ENCODE results near the gene DVL2. TPM values are rescaled to one million over a fixed set of nuclear protein-coding genes. Genes with fewer than 3 reads are reported as not detected.
"Not testable (repeated sequence)": the region's sequence is repeated elsewhere in the genome, so short reads cannot be mapped to it uniquely, and the experiment has no call there.

Gene DVL2
- total RNA-seq, 4 donors from 2014 or later, result 51.7 to 87.5 (median 67.8) TPM

DNA sequence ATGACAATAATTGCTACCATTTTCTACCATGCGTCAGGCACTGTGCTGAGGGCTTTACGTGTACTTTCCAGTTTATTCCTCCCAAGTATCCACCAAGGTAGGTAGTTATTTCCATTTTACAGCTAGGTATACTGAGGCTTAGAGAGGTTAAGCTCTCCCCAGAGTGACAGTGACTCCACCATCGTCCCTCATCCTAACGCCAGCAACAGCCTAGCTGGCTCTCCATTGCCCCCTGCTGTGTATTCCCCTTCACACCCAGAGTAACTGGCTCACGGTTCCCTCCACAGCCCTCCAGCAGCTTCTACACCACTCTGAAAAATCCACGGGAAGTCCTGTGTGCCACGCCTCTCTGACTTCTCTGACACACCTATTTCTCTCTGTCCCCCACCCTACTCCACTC, 48.1 kb downstream of the DVL2 start:
- no peak for DNase-seq (ENCODE audit: low spot score in 2 of 2)
- WGBS, 2 donors, result 59 to 70% methylated on average over 7 of the region's 7 CpGs
- TF ChIP-seq, protein P1, sequence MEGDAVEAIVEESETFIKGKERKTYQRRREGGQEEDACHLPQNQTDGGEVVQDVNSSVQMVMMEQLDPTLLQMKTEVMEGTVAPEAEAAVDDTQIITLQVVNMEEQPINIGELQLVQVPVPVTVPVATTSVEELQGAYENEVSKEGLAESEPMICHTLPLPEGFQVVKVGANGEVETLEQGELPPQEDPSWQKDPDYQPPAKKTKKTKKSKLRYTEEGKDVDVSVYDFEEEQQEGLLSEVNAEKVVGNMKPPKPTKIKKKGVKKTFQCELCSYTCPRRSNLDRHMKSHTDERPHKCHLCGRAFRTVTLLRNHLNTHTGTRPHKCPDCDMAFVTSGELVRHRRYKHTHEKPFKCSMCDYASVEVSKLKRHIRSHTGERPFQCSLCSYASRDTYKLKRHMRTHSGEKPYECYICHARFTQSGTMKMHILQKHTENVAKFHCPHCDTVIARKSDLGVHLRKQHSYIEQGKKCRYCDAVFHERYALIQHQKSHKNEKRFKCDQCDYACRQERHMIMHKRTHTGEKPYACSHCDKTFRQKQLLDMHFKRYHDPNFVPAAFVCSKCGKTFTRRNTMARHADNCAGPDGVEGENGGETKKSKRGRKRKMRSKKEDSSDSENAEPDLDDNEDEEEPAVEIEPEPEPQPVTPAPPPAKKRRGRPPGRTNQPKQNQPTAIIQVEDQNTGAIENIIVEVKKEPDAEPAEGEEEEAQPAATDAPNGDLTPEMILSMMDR (IDR thresholded peaks at IDR 0.05), result no peak
- intact Hi-C loops (cut with DNase I; ENCODE audit: low total_unique reads), result no loop called here
- H3K4me3 ChIP-seq (ENCODE audit: low read depth, poor library complexity, severe bottlenecking), result no peak overlapping the region

DNA sequence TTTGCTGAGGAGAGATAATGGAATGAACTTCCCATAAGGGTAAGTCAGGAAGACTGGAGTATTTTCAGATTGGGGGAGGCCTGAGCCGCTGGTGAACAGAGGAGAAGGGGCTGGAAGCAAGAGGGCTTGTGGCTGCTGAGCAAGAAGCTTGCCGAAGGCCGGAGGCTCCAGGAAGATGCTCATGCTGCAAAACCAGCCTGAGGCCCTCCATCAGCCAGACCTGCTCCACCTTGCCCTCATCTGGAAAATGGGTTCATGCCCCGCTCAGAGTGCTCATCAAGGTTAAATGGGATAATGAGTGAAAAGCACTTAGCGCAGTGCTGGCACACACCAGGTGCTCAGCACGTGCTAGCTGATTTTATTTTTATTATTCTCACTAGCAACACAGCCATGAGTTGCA, 49.7 kb downstream of the DVL2 start:
- 81 to 87% methylated on average over 6 of the region's 6 CpGs for WGBS, 2 donors
- no peak for DNase-seq (ENCODE audit: low spot score in 2 of 2)
- TF ChIP-seq, protein P1 (IDR thresholded peaks at IDR 0.05), result no peak
- TF ChIP-seq POLR2A (IDR thresholded peaks at IDR 0.05), result no peak
- intact Hi-C loops (cut with DNase I; ENCODE audit: low total_unique reads), result no loop called here
- H3K4me3 ChIP-seq (ENCODE audit: low read depth, poor library complexity, severe bottlenecking), result no peak overlapping the region

DNA sequence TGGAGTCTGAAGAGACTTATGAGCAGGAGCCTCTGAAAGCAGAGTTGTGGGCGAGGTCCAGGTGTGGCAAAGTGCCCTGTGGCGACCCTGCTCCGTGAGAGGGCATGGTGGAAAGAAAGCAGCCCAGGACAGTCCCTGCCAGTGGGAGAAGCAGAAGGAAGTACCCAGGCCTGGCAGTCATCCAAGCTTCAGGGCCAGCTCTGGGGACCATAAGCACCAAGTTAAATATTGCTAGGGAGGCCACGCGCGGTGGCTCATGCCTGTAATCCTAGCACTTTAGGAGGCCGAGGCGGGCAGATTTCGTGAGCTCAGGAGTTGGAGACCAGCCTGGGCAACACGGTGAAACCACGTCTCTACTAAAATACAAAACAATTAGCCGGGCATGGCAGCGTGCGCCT, 50.2 kb downstream of the DVL2 start:
- no peak overlapping the region for H3K4me3 ChIP-seq (ENCODE audit: low read depth, poor library complexity, severe bottlenecking)
- intact Hi-C loops (cut with DNase I; ENCODE audit: low total_unique reads), result no loop called here
- TF ChIP-seq, protein P1 (IDR thresholded peaks at IDR 0.05), result no peak
- TF ChIP-seq POLR2A (IDR thresholded peaks at IDR 0.05), result no peak
- DNase-seq (ENCODE audit: low spot score in 2 of 2), result peak in 1 of 2 donors; percentile 27
- 73 to 80% methylated on average over 14 of the region's 14 CpGs for WGBS, 2 donors

DNA sequence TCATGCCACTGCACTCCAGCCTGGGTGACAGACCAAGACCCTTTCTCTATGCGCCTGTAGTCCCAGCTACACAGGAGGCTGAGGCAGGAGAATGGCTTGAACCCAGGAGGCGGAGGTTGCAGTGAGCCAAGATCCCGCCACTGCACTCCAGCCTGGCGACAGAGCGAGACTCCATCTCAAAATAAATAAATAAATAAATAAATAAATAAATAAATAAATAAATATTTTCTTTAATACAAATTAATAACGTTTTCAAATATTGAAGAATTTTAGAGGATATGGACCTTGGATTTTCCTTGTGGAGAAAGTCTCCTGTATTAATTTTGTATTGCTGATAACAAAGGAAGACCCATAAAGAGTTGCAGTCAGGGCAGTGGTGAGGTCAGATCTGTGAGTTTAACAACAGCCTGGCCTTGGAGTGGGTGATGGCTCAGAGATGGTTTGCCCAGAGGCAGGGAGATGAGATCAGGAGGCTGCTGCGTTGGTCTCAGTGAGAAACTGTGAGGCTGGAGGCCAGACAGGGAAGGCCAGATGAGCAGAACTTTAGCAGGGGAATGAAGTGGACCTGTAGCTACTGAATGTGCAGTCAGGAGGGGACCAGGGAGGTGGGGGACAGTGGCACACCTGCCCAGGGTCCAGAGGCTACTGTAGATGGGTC, 50.8 kb downstream of the DVL2 start:
- TF ChIP-seq, protein P1 (IDR thresholded peaks at IDR 0.05), result no peak
- no peak overlapping the region for H3K4me3 ChIP-seq (ENCODE audit: low read depth, poor library complexity, severe bottlenecking)
- DNase-seq (ENCODE audit: low spot score in 2 of 2), result no peak
- intact Hi-C loops (cut with DNase I; ENCODE audit: low total_unique reads), result no loop called here
- WGBS, 2 donors, result 79 to 86% methylated on average over 7 of the region's 7 CpGs

DNA sequence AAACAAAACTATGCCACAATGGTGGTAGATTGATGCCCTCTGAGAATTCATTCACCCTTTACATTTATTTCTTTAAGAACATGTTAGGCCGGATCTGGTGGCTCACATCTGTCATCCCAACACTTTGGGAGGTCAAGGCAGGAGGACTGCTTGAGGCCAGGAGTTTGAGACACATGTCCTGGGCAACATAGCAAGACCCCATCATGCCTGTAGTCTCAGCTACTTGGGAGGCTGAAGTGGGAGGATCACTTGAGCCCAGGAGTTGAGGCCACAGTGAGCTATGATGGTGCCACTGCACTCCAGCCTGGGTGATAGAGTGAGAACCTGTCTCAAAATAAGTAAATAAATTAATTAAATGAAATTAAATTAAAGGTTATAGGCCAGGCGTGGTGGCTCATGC, 52.2 kb downstream of the DVL2 start:
- intact Hi-C loops (cut with DNase I; ENCODE audit: low total_unique reads), result not testable (repeated sequence)
- 96 to 100% methylated on average over 2 of the region's 2 CpGs for WGBS, 2 donors

DNA sequence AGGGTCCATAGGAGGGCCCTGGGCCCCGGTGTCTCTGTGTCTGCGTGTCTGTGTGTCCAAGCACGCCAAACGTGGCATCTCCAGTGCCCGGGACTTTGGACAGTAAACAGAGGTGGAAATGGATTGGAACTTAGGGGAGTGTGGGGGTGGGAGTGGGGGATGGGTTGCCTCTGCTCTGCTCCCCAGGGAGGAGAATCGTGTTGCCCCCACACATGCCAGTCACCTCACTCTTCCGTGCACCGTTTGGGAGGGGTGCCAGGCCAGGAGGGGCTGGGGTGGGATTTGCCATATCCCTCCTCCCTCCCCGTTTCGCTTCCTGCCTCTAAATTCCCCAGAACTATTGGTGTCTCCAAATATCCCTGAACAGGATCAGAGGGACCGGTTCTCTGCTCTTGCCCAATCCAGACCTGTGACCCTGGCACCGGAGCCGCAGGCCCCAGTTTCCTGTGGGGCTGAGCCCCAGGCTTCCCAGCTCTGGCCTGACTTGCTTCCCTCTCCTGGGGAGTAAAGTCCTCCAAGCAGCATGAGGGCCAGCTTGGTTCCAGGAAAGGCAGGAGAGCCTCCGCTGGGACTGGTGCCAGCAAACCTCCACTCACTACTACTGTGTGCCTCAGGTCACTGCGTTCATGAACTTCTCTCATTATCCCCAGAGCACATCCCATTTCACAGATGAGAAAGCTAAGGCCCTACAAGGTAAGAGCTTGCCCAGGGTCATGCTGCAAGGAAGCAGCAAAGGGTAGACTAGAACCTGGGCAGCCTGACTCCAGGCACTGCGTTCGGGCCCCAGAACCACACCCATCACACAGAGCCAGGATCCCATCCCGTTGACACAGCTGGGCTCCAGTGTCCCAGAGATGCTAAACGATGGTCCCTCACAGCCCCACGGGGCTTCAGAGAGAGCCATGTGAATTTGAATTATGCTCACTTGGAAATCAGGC, 54.7 kb downstream of the DVL2 start, which contains the start of gene ASGR1:
Gene ASGR1, minus strand, starts transcription at position 54 of the 938 bp plus-strand sequence. CDS start 807 bp downstream, outside the sequence.
- no peak for TF ChIP-seq POLR2A (IDR thresholded peaks at IDR 0.05)
- TF ChIP-seq, protein P1 (IDR thresholded peaks at IDR 0.05), result no peak
- no peak for DNase-seq (ENCODE audit: low spot score in 2 of 2)
- 53 to 62% methylated on average over 19 to 20 of the region's 20 CpGs for WGBS, 2 donors
- intact Hi-C loops (cut with DNase I; ENCODE audit: low total_unique reads), result no loop called here
- no peak within 1 kb of the TSS for H3K4me3 ChIP-seq (ENCODE audit: low read depth, poor library complexity, severe bottlenecking)

More for the DNA sequence above, 52.2 kb downstream of the DVL2 start:
- not testable (repeated sequence) for H3K4me3 ChIP-seq (ENCODE audit: low read depth, poor library complexity, severe bottlenecking); DNase-seq (ENCODE audit: low spot score in 2 of 2)

All from lower leg skin (tissue), 4 donors.